Fibroblast of lung (primary cell): ENCODE data around the gene MMP19. TPM values are rescaled to one million over a fixed set of nuclear protein-coding genes. Genes with fewer than 3 reads are reported as not detected.

Experiments used
- DNase-seq, 2 donors: peaks; one replicate each; pipeline versions ENCODE4 v3.0.0 to v3.0.0-alpha.2; 2010; ENCODE audit warnings: low read depth in 2 of 2
- H2AFZ ChIP-seq: 2 replicates; pipeline ENCODE4 v1.5.1; 2012; ENCODE audit warnings: low read length, control low read depth, inconsistent platforms
- H3K27ac ChIP-seq: 2 replicates; pipeline ENCODE4 v1.5.1; 2011; ENCODE audit warnings: low read length, control low read depth; ENCODE audit not compliant: insufficient read depth
- H3K27me3 ChIP-seq: 2 replicates; pipeline ENCODE4 v1.5.1; 2011; ENCODE audit warnings: mild to moderate bottlenecking, low read length; ENCODE audit not compliant: control insufficient read depth, insufficient read depth
- H3K36me3 ChIP-seq: 2 replicates; pipeline ENCODE4 v1.5.1; 2011; ENCODE audit warnings: low read length; ENCODE audit not compliant: control insufficient read depth, insufficient read depth
- H3K4me1 ChIP-seq: 2 replicates; pipeline ENCODE4 v1.5.1; 2011; ENCODE audit warnings: low read length; ENCODE audit not compliant: control insufficient read depth, insufficient read depth; ENCODE audit errors: extremely low read depth
- H3K4me2 ChIP-seq: 2 replicates; pipeline ENCODE4 v1.5.1; 2011; ENCODE audit warnings: low read length, control low read depth; ENCODE audit not compliant: insufficient read depth; ENCODE audit errors: extremely low read depth
- H3K4me3 ChIP-seq, 4 experiments: fragments of 200-600 bp in 1 of 4; sonication (generic) in 1 of 4; replicated peaks in 1 of 4; 2 replicates each; pipeline ENCODE4 v1.5.1; 2011 to 2016; ENCODE audit warnings: low read length in 4 of 4, low read depth in 3 of 4, mild to moderate bottlenecking in 3 of 4, control low read depth in 2 of 4, inconsistent platforms in 1 of 4, mixed read lengths in 1 of 4; ENCODE audit not compliant: insufficient read depth in 1 of 4; ENCODE audit errors: control extremely low read depth in 1 of 4
- H3K79me2 ChIP-seq: 2 replicates; pipeline ENCODE4 v1.5.1; 2012; ENCODE audit warnings: mild to moderate bottlenecking, low read length, inconsistent platforms; ENCODE audit not compliant: control insufficient read depth, insufficient read depth
- H3K9ac ChIP-seq: 2 replicates; pipeline ENCODE4 v1.5.1; 2011; ENCODE audit warnings: mild to moderate bottlenecking, low read length, control low read depth; ENCODE audit not compliant: insufficient read depth
- H3K9me3 ChIP-seq: 2 replicates; pipeline ENCODE4 v1.5.1; 2012; ENCODE audit warnings: low read depth, low read length; ENCODE audit not compliant: control insufficient read depth, insufficient read depth
- H4K20me1 ChIP-seq: 2 replicates; pipeline ENCODE4 v1.5.1; 2011; ENCODE audit warnings: low read length; ENCODE audit not compliant: control insufficient read depth, insufficient read depth; ENCODE audit errors: extremely low read depth
- EZH2 ChIP-seq: IDR thresholded peaks from 2 replicates; pipeline ENCODE4 v1.5.1; 2012; ENCODE audit warnings: low read length, control low read depth, mild to moderate bottlenecking; ENCODE audit errors: missing control alignments
- polyA plus RNA-seq, 2 donors: library from polyadenylated mRNA; depleted of rRNA in 1 of 2; stranded (reverse) in 1 of 2; unstranded in 1 of 2; fragments of >200 nt; gene quantifications; 2 replicates each; pipeline ENCODE4 v1.2.1, GENCODE V29; 2011 to 2012; ENCODE audit warnings: missing spikeins in 1 of 2
- total RNA-seq: library from RNA; depleted of rRNA; stranded (reverse); fragments of >200 nt; gene quantifications from 2 replicates; pipeline ENCODE4 v1.2.1, GENCODE V29; 2014
- TF ChIP-seq, protein P1 (sequence below), 2 donors: IDR thresholded peaks in 1 of 2; conservative IDR thresholded peaks in 1 of 2; 1 replicate in 1 of 2; 2 replicates in 1 of 2; pipeline ENCODE4 v1.5.1; 2011 to 2012; ENCODE audit warnings: low read length in 2 of 2, control low read depth in 1 of 2, inconsistent platforms in 1 of 2, low read depth in 1 of 2, mild to moderate bottlenecking in 1 of 2

The MMP19 gene
- total and polyA plus RNA-seq, 2 donors (not counting 1 experiment from before 2014, with no cell fraction given) = 7.1 to 18.3 TPM

DNA sequence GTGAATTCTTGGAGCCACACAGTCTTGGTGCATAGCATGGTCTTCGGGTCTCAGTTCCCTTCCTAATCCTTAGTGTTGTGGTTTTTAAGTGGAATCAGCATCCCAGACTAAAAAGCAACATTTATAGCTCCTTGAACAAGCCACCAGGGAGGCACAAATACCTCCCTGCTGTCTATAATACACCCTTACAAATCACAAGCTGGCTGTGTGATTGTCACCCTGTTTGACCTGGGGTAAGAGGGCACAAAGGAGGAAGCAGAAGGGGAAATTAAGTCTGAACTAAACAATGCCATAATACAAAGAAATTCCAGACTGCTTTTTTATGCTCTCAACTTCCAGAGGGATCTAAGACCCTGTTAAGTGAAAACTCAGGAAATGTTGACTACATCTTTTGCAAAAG is 7.7 kb upstream of the MMP19 start:
- Histone ChIP-seq H3K4me1 (peaks cover 13% of the 10 kb centered on the region), H3K9ac (no peak overlapping the region), H3K79me2 (no peaks in the 10 kb centered on the region), H3K36me3 (no peaks in the 10 kb centered on the region), H3K4me2 (no peak overlapping the region), H3K27ac (no peak overlapping the region), H3K4me3 (no peak overlapping the region), H3K27me3 (no peaks in the 10 kb centered on the region), H2AFZ (no peak overlapping the region), H3K9me3 (no peaks in the 10 kb centered on the region), H4K20me1 (no peaks in the 10 kb centered on the region)
- TF ChIP-seq, protein P1, sequence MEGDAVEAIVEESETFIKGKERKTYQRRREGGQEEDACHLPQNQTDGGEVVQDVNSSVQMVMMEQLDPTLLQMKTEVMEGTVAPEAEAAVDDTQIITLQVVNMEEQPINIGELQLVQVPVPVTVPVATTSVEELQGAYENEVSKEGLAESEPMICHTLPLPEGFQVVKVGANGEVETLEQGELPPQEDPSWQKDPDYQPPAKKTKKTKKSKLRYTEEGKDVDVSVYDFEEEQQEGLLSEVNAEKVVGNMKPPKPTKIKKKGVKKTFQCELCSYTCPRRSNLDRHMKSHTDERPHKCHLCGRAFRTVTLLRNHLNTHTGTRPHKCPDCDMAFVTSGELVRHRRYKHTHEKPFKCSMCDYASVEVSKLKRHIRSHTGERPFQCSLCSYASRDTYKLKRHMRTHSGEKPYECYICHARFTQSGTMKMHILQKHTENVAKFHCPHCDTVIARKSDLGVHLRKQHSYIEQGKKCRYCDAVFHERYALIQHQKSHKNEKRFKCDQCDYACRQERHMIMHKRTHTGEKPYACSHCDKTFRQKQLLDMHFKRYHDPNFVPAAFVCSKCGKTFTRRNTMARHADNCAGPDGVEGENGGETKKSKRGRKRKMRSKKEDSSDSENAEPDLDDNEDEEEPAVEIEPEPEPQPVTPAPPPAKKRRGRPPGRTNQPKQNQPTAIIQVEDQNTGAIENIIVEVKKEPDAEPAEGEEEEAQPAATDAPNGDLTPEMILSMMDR (conservative IDR thresholded peaks at IDR 0.05 in 1 of 2, IDR thresholded peaks at IDR 0.05 in 1 of 2; ENCODE audit: low read depth in 1 of 2, low read length in 2 of 2) = no peak
- TF ChIP-seq EZH2 = no peak
- no peak for DNase-seq

DNA sequence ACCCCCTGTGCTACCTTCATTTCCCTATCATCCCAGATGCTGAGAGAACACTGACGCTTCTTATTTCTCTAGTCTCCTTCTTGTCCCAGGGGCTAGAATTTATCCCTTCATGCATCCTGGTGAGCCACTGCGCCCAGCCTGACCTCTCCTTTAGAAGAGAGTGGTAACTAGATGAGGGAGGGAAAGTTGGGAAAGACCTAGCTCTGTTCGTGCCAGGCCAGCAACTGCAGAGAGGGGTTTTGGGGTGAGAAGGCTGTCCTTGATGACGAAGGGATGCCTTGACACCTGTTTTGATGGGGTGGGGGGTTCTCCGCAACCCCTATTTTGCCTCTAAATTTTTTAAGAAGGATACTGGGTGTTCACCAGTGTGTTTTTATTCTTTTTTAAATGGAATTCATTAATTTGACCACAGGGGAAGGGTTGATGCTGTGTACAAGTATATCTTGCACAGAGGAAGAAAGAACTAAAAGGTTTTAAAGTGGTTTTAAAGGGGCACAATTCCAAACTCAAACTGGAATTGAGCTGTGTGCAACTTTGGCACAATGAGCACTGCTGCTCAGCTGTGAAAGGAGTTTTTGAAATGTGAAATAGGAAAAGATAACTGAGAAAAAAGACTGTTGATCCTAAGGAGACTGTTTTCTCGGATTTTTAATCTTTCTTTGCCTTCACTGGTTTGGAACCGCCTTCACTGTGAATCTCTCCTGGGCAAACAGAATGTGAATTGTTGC is 7.0 kb upstream of the MMP19 start:
- no peaks in the 10 kb centered on the region for H3K27me3 ChIP-seq
- no peaks in the 10 kb centered on the region for H3K36me3 ChIP-seq
- H3K4me2 ChIP-seq = no peak overlapping the region
- DNase-seq = no peak
- H4K20me1 ChIP-seq = no peaks in the 10 kb centered on the region
- H3K4me1 ChIP-seq = peaks cover 13% of the 10 kb centered on the region
- no peak overlapping the region for H3K27ac ChIP-seq
- no peaks in the 10 kb centered on the region for H3K9me3 ChIP-seq
- H3K79me2 ChIP-seq = no peaks in the 10 kb centered on the region
- TF ChIP-seq EZH2 = no peak
- TF ChIP-seq, protein P1 (conservative IDR thresholded peaks at IDR 0.05 in 1 of 2, IDR thresholded peaks at IDR 0.05 in 1 of 2; ENCODE audit: low read depth in 1 of 2, low read length in 2 of 2) = no peak
- no peak overlapping the region for H2AFZ ChIP-seq
- H3K4me3 ChIP-seq = no peak overlapping the region
- no peak overlapping the region for H3K9ac ChIP-seq

DNA sequence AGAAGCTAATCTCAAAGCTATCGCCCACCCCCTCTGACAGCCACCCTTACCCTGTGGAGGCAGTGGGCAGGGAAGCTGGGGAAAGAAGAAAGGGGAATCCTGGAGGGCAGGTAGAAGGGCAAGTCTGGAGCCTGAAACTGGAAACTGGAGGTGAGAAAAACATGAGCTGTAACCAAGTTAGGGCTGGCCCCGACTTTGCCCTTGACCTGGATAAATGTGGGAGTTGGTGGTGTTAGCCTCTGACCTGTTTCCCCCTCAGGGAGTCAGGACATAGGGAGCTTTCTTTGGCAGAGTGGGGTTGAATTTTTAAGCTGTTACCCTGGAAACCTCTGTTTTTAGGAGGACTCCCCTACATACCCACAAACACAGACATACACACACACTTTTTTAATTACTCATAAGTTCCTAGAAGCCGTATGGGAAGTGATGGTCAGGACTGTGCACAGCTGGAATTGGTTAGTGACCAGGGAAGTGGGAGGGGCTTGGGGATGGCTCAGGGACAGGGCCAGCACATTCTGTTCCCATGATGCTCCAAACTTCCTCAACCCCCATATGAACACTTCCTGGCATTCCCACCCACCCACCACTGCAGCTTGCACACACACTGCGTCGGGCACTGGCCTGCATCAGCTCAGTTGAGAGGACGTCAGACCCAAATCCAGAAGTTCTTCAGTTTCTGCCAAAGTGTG is 5.0 kb upstream of the MMP19 start:
- peak overlapping the region; percentile 81 for H3K4me2 ChIP-seq
- peaks cover 15% of the 10 kb centered on the region for H3K4me1 ChIP-seq
- H3K36me3 ChIP-seq = no peaks in the 10 kb centered on the region
- no peak for TF ChIP-seq EZH2
- TF ChIP-seq, protein P1 (conservative IDR thresholded peaks at IDR 0.05 in 1 of 2, IDR thresholded peaks at IDR 0.05 in 1 of 2; ENCODE audit: low read depth in 1 of 2, low read length in 2 of 2) = no peak
- peak overlapping the region in 3 of 4 experiments; percentile 5 to 42 (median 36) for H3K4me3 ChIP-seq
- H3K79me2 ChIP-seq = no peaks in the 10 kb centered on the region
- H3K27ac ChIP-seq = peak overlapping the region; percentile 99
- DNase-seq = peak; percentile 99 to 100
- H4K20me1 ChIP-seq = no peaks in the 10 kb centered on the region
- H3K27me3 ChIP-seq = no peaks in the 10 kb centered on the region
- peak overlapping the region; percentile 27 for H2AFZ ChIP-seq
- H3K9me3 ChIP-seq = no peaks in the 10 kb centered on the region
- H3K9ac ChIP-seq = peak overlapping the region; percentile 66
